Measurements from ENCODE around the gene EHMT1.

DNA sequence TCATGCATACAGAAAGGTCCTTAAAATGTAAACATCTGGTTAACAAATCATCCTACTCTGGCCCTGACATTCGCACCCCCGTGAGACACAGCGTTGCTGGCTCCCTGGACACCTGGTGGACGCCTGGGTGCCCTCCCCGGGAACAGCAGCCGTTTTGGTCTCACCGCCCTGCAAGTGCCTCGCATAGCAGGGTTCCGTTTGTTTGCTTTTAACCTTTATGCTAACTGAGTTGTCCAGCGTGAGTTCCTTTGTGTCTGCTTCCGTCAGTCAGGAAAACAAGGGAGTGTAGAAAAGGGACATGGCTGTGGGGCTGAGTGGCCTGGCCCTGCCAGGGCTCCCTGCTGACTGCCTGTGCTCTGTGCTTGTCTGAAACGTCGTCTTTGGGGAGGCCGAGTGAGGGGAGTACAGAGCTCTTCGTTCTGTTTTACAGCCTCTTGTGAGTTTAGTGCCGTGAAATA, 166.9 kb downstream of the EHMT1 start:
- TF ChIP-seq ZFP30 (CRISPR knock-in tag; IDR thresholded peaks at IDR 0.05): no peak
- TF ChIP-seq ZC3H10 (CRISPR knock-in tag; IDR thresholded peaks at IDR 0.05): no peak
- no peak for TF ChIP-seq ZNF8 (CRISPR knock-in tag; IDR thresholded peaks at IDR 0.05)
- TF ChIP-seq RARB (CRISPR knock-in tag; IDR thresholded peaks at IDR 0.05): no peak
